GM18909 (cell line): ENCODE results near the gene BCLAF1.

Source experiments
- ATAC-seq: cut with Tn5 transposase; IDR thresholded peaks from one replicate; pipeline ENCODE4 v1.9.1; 2021; ENCODE audit warnings: mild to moderate bottlenecking; ENCODE audit not compliant: unreplicated experiment, poor library complexity

BCLAF1 gene

DNA sequence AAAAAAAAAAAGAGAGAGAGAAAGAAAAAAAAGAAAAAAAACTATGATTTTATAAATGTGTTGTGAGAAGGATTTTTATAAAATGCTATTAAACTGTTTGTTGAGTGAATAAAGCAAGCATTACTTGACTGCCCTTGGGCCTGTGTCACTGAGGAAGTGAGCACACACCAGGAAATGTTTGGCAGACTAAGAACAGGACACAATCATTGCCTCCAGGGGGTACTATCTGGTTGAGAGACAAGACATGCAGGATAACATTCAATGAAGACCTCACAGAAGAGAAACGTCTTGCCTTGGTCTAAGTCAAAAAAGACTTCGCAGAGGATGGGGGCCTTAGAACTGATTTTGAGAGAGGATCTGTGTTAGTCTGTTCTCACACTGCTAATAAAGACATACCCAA is 80.2 kb downstream of the BCLAF1 start:
- no peak for ATAC-seq

DNA sequence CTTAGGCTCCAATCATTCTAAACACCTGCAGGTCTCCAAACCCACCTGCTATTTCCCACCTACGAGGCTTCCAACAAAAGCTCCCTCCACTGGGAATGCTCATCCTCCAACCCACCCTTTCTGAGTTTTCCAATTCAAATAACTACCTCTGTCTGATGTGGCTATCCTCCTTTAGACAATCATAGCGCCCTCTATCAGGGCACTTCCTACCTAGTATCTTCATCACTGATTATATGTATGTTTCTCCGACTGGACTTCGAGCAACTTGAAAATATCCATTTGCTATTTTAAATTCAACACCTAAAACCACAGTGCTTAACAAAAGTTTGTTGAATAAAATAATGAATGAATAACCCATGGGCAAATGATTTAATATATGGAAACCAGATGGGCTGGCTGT is 80.9 kb downstream of the BCLAF1 start:
- no peak for ATAC-seq
